IgD-negative memory B cell (primary cell): Measurements from ENCODE around the gene CUX1. TPM values are rescaled to one million over a fixed set of nuclear protein-coding genes. Genes with fewer than 3 reads are reported as not detected.
"Not testable (repeated sequence)": the region's sequence is repeated elsewhere in the genome, so short reads cannot be mapped to it uniquely, and the experiment has no call there.

Experiments
- H3K27ac Mint-ChIP-seq, 3 donors: one replicate each; pipeline ENCODE4 v1.8.0; 2020 to 2022; ENCODE audit warnings: mild to moderate bottlenecking in 3 of 3, mixed read lengths in 3 of 3, moderate library complexity in 1 of 3
- H3K27me3 Mint-ChIP-seq: one replicate; pipeline ENCODE4 v1.8.0; 2021; ENCODE audit warnings: mixed read lengths
- H3K36me3 Mint-ChIP-seq: one replicate; pipeline ENCODE4 v1.8.0; 2020; ENCODE audit warnings: mild to moderate bottlenecking, mixed read lengths
- H3K4me1 Mint-ChIP-seq, 3 donors: one replicate each; pipeline ENCODE4 v1.8.0; 2020 to 2022; ENCODE audit warnings: mixed read lengths in 3 of 3, mild to moderate bottlenecking in 1 of 3
- H3K4me3 Mint-ChIP-seq, 4 donors: one replicate each; pipeline ENCODE4 v1.8.0; 2020 to 2022; ENCODE audit warnings: mild to moderate bottlenecking in 4 of 4, mixed read lengths in 4 of 4, moderate library complexity in 3 of 4
- H3K9me3 Mint-ChIP-seq, 3 donors: one replicate each; pipeline ENCODE4 v1.8.0; 2020 to 2021; ENCODE audit warnings: mixed read lengths in 3 of 3, mild to moderate bottlenecking in 1 of 3
- polyA plus RNA-seq: library from polyadenylated mRNA; unstranded; fragments of 300-500 nt; fragmentation: Illumina TruSeq; gene quantifications from one replicate; pipeline ENCODE4 v1.2.3, GENCODE V29; 2021

The CUX1 gene
- polyA plus RNA-seq, 1 donor from 2014 or later, result 22.2 TPM

DNA sequence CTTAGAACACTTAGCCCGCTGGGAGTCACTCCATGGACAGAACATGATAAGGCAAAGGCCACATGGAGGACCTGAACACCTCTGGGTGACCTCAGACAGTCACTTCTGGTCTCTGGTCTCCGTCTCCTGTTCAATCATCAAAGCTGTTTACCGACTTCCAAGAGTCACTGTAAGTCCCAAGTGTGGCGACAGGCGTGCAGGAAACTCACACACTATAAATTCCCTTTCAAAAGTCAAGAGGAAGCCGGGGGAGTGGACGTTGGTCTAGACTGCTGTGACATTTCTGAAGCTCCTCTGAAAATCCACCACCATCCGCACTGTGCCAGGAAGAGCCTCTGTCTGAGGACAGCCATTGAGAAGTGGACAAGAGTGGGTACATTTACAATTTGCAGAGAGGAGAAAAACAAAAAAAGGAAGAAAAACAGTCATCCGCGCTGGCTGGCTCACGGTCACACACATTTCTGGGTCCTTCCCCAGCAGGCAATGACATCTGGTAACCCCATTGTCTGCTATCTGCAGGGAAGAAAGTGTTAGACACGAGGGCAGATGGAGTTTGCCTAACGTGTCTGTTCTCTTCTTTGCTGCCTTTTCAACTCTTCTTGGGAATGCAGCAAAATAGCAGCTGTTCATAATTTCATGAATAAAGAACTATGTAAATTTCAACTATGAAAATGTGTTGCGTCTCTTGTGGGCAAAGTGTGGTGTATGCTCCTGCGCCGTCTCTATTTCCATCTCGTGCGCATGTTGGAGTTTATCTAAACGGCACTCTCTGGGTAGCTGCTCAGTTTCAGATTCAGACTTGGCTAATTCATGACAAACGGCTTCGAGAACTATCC is 32.9 kb upstream of the CUX1 start:
- H3K27ac Mint-ChIP-seq, result no peak overlapping the region
- no peak overlapping the region for H3K4me3 Mint-ChIP-seq
- no peaks in the 10 kb centered on the region for H3K36me3 Mint-ChIP-seq
- peaks cover 0 to 4% (median 1%) of the 10 kb centered on the region in 3 donors for H3K4me1 Mint-ChIP-seq
- H3K9me3 Mint-ChIP-seq, result no peaks in the 10 kb centered on the region
- H3K27me3 Mint-ChIP-seq, result peaks cover 13% of the 10 kb centered on the region

GRCh38 chr7:101787864-101788263 is 29.6 kb upstream of the CUX1 start:
- H3K36me3 Mint-ChIP-seq, result no peaks in the 10 kb centered on the region
- H3K4me3 Mint-ChIP-seq, result no peak overlapping the region
- peaks cover 15% of the 10 kb centered on the region for H3K27me3 Mint-ChIP-seq
- no peak overlapping the region for H3K27ac Mint-ChIP-seq
- peaks cover 0 to 4% (median 1%) of the 10 kb centered on the region in 3 donors for H3K4me1 Mint-ChIP-seq
- H3K9me3 Mint-ChIP-seq, result no peaks in the 10 kb centered on the region

DNA sequence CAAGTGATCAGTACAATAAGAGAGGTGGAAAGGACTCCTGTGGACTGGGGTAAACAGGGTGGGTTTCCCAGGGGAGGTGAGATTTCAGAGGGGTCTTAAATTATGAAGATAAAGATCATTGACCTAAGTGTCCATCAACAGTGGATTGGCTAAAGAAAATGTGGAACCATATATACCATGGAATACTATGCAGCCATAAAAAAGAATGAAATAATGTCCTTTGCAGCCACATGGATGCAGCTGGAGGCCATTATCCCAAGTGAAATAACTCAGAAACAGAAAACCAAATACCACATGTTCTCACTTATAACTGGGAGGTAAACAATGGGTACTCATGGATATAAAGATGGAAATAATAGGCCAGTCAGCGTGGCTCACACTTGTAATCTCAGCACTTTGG is 28.9 kb upstream of the CUX1 start:
- H3K36me3 Mint-ChIP-seq, result no peaks in the 10 kb centered on the region
- no peaks in the 10 kb centered on the region for H3K9me3 Mint-ChIP-seq

DNA sequence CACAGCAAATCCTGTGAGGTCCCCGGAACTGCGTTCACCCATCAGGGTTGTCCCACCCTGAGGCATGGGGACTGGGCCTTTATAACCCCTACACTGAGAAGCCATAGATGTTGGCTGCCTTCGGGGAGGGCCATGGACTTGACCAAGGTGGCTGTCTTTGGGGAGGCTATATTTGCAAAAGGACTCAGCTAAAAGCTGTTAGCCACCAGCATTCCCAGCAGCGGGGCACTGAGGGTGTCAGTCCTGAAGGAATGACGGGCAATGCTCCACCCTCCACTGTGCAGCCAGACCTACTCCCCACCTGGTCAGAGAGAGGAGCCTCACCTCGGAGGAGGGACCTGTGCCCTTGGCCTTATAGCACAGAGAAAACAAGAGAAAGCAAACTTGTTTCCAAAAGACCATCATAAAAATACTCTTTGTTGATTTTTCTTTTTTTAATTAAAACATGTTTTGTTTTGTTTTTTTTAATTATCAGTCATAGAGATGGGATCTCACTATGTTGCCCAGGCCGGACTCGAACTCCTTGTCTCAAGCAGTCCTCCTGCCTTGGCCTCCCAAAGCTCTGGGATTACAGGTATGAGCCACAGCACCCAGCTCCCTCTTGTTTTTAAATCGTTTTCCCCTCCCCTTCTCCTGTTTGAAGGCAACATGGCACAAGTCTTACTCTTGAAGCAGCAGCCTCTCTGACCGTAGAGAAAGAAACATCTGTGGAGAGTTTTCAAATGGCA is 26.7 kb upstream of the CUX1 start:
- no peaks in the 10 kb centered on the region for H3K9me3 Mint-ChIP-seq

More for the DNA sequence above, 28.9 kb upstream of the CUX1 start:
- Mint-ChIP-seq H3K4me3 (no peak overlapping the region), H3K27ac (no peak overlapping the region), H3K27me3 (peaks cover 14% of the 10 kb centered on the region), H3K4me1 (peaks cover 0 to 4% (median 1%) of the 10 kb centered on the region in 3 donors)

GRCh38 chr7:101792051-101792681 is 25.3 kb upstream of the CUX1 start:
- no peak overlapping the region for H3K27ac Mint-ChIP-seq
- no peaks in the 10 kb centered on the region for H3K9me3 Mint-ChIP-seq
- no peaks in the 10 kb centered on the region for H3K4me1 Mint-ChIP-seq
- H3K27me3 Mint-ChIP-seq, result peaks cover 9% of the 10 kb centered on the region
- no peaks in the 10 kb centered on the region for H3K36me3 Mint-ChIP-seq
- H3K4me3 Mint-ChIP-seq, result no peak overlapping the region

More for the DNA sequence above, 26.7 kb upstream of the CUX1 start:
- Mint-ChIP-seq H3K27me3 (peaks cover 7% of the 10 kb centered on the region), H3K4me3 (no peak overlapping the region), H3K27ac (no peak overlapping the region), H3K4me1 (no peaks in the 10 kb centered on the region), H3K36me3 (no peaks in the 10 kb centered on the region)

DNA sequence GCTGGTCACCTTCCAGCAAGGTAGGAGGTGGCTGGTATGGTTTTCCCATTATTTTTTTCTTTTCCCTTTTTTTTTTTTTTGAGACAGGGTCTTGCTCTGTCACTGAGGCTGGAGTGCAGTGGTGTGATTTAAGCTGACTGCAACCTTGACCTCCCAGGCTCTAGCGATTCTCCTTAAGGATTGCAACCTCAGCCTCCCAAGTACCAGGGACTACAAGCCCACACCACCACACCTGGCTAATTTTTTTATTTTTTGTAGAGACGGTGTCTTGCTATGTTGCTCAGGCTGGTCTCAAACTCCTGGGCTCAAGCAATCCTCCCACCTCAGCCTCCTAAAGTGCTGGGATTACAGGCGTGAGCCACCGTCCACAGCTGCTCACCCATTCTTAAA is 24.7 kb upstream of the CUX1 start:
- H3K4me3 Mint-ChIP-seq, H3K27ac Mint-ChIP-seq, H3K27me3 Mint-ChIP-seq, H3K36me3 Mint-ChIP-seq, H3K9me3 Mint-ChIP-seq, H3K4me1 Mint-ChIP-seq: not testable (repeated sequence)

GRCh38 chr7:101795461-101795860 is 22.0 kb upstream of the CUX1 start:
- peaks cover 9% of the 10 kb centered on the region for H3K27me3 Mint-ChIP-seq
- no peaks in the 10 kb centered on the region for H3K4me1 Mint-ChIP-seq
- no peaks in the 10 kb centered on the region for H3K9me3 Mint-ChIP-seq
- H3K36me3 Mint-ChIP-seq, result no peaks in the 10 kb centered on the region
- no peak overlapping the region for H3K27ac Mint-ChIP-seq
- H3K4me3 Mint-ChIP-seq, result no peak overlapping the region

DNA sequence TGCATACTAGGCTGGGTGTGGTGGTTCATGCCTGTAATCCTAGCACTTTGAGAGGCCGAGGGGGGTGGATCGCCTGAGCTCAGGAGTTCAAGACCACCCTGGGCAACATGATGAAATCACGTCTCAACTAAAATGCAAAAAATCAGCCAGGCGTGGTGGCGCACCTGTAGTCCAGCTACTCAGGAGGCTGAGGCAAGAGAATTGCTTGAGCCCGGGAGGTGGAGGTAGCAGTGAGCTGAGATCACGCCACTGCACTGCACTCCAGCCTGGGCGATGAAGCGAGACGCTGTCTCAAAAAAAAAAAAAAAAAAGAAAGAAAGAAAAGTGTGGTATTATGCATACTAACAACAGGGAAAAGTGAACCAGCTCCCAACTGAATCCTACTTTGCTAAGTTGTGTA is 19.3 kb upstream of the CUX1 start:
- not testable (repeated sequence) for H3K9me3 Mint-ChIP-seq, H3K4me1 Mint-ChIP-seq, H3K27ac Mint-ChIP-seq, H3K36me3 Mint-ChIP-seq, H3K4me3 Mint-ChIP-seq
- H3K27me3 Mint-ChIP-seq, result peaks cover 19% of the 10 kb centered on the region

GRCh38 chr7:101803203-101804087 is 14.0 kb upstream of the CUX1 start:
- H3K4me3 Mint-ChIP-seq, result peak overlapping the region in 1 of 4 donors; percentile 58
- no peaks in the 10 kb centered on the region for H3K9me3 Mint-ChIP-seq
- no peak overlapping the region for H3K27ac Mint-ChIP-seq

DNA sequence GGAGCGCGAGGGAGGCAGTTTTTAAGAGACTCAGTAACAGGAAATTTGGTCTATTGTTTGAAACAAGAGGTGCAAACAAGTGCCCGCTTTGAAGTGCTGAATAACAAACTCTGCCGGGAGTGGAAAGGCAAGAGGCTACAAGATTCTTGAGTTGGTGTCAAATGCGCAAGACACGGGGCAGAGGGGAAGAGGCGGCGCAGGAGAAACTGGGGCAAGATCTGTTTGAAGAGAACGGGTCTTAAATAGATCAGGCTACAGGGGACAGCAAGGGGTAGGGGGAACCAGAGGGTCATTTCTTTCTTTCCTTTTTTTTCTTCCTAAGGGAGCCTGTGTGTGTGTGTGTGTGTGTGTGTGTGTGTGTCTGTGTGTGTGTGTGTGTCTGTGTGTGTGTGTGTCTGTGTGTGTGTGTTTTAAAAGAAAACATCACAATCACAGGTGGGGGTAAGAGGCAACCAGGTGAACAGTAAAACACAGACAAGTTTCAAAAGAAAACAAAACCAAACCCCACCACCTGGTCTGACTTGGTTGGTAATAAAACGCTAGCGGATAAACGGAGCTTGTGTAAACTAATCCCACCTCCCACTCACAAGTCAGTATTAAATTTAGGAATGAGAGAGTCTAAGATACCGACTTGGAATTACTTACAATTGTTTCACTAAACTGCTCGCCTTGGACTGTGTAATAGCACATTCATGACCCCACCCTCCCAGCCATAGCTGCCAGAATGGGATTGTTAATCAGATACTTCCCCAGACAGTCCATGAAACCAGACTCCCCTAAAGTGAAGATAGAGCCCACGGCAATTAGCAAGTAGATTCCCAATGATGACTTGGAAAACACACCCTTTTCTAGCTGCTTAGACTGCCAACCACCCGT is 13.1 kb upstream of the CUX1 start:
- no peaks in the 10 kb centered on the region for H3K9me3 Mint-ChIP-seq
- no peak overlapping the region for H3K27ac Mint-ChIP-seq
- H3K27me3 Mint-ChIP-seq, result peaks cover 23% of the 10 kb centered on the region
- no peaks in the 10 kb centered on the region for H3K36me3 Mint-ChIP-seq
- H3K4me1 Mint-ChIP-seq, result peaks cover 10 to 23% (median 21%) of the 10 kb centered on the region in 3 donors
- H3K4me3 Mint-ChIP-seq, result no peak overlapping the region

More at GRCh38 chr7:101803203-101804087, 14.0 kb upstream of the CUX1 start:
- Mint-ChIP-seq H3K4me1 (peaks cover 10 to 23% (median 21%) of the 10 kb centered on the region in 3 donors), H3K27me3 (peaks cover 23% of the 10 kb centered on the region), H3K36me3 (no peaks in the 10 kb centered on the region)

GRCh38 chr7:101804967-101805366 is 12.5 kb upstream of the CUX1 start:
- H3K27me3 Mint-ChIP-seq, result peaks cover 23% of the 10 kb centered on the region
- no peak overlapping the region for H3K27ac Mint-ChIP-seq
- no peak overlapping the region for H3K4me3 Mint-ChIP-seq
- H3K4me1 Mint-ChIP-seq, result peaks cover 10 to 24% (median 21%) of the 10 kb centered on the region in 3 donors
- no peaks in the 10 kb centered on the region for H3K9me3 Mint-ChIP-seq
- H3K36me3 Mint-ChIP-seq, result no peaks in the 10 kb centered on the region

GRCh38 chr7:101812595-101812994 is 4.8 kb upstream of the CUX1 start:
- no peaks in the 10 kb centered on the region for H3K27me3 Mint-ChIP-seq
- peak overlapping the region in 3 of 4 donors; percentile 17 to 87 (median 52) for H3K4me3 Mint-ChIP-seq
- no peaks in the 10 kb centered on the region for H3K36me3 Mint-ChIP-seq
- peaks cover 4 to 10% (median 8%) of the 10 kb centered on the region in 3 donors for H3K4me1 Mint-ChIP-seq
- H3K9me3 Mint-ChIP-seq, result no peaks in the 10 kb centered on the region
- no peak overlapping the region for H3K27ac Mint-ChIP-seq

DNA sequence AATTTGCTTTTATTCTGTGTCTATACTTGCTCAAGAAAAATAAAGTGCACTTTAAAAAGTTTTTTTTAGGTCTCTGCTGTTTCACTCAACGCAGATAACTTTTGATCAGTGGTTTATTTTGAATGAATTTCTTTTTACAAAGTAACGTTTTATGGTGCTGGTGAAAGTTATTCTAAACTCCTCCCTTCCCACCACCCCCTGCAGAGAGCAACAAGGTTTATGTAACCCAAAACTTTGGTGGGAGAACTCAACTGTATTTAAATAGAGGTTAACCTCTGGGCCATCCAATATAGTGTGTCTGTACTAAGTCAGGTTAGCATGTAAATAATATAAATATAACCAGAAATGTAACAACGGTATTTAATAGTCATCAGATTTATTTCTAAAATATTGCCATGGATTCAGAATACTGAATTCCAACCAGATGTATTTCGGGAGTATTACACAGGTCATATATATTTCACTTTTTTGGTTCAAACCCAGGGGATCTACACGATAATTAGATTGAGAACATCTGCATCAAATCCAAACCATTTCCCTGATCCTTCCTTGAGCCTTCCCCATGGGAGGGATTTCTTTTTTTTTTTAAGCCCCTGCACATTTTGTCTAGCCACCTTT is 3.9 kb upstream of the CUX1 start:
- Mint-ChIP-seq H3K4me3 (peak overlapping the region; percentile 72 to 87 (median 84)), H3K27me3 (no peaks in the 10 kb centered on the region), H3K9me3 (no peaks in the 10 kb centered on the region), H3K36me3 (no peaks in the 10 kb centered on the region), H3K27ac (peak overlapping the region in 1 of 3 donors; percentile 62), H3K4me1 (peaks cover 12 to 17% (median 17%) of the 10 kb centered on the region in 3 donors)
